Right renal cortex interstitium (tissue), 3 donors: Measurements from ENCODE around the gene WAC. TPM values are rescaled to one million over a fixed set of nuclear protein-coding genes. Genes with fewer than 3 reads are reported as not detected.
A peak's percentile ranks its signal among the peaks of the same experiment; 100 is the strongest.
"Not testable (repeated sequence)": the region's sequence is repeated elsewhere in the genome, so short reads cannot be mapped to it uniquely, and the experiment has no call there.

Experiments
- DNase-seq, 3 donors: peaks; one replicate each; pipeline ENCODE4 v3.0.0-alpha.2; 2013; ENCODE audit warnings: low read depth in 3 of 3, low spot score in 2 of 3
- polyA plus RNA-seq, 3 donors: library from polyadenylated mRNA; unstranded; fragments of 120-200 nt; gene quantifications; one replicate each; pipeline ENCODE4 v1.2.1, GENCODE V29; 2013; ENCODE audit not compliant: insufficient read length in 3 of 3

Gene WAC
- polyA plus RNA-seq, 3 donors, result 153 to 169 (median 158) TPM

DNA sequence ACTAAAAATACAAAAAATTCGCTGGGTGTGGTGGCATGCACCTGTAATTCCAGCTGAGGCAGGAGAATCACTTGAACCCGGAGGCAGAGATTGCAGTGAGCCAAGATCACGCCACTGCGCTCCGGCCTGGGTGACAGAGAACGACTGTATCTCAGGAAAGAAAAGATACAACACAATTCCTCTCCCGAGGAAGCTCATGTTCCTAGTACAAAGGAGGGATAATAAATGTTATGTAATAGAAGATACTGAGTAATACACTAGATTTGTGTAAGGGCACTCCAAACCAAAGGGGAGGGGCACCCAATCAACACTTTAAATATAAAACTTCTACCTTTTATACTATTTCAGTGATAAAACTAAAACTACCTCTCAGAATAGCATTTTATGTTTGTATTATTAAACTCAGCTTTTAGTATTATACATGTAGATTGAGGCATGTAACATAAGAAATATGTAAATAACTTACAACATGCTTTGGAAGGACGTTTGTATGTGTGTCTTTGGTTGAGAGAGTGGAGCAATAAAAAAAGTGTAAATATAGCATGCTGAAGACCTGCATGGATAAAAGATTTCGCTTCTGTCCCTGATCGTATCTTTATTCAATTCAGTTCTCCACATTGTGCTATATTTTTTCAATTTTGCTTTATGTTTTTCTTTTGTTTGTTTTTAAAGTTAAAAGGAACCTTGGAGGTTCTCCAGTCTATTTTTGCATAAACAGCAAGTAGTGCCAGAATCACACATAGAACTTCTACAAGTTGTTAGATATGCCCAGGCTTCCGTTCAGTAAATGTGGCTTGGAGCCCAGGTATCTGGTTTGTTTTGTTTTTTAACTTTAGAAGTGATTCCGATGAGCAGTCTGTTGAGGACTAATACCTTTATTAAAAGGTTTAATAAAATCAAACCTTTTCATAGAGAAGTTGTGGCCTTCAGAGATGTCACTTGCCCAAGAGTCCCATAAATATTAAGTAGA lies 71.9 kb downstream of the WAC start:
- DNase-seq, result no peak

DNA sequence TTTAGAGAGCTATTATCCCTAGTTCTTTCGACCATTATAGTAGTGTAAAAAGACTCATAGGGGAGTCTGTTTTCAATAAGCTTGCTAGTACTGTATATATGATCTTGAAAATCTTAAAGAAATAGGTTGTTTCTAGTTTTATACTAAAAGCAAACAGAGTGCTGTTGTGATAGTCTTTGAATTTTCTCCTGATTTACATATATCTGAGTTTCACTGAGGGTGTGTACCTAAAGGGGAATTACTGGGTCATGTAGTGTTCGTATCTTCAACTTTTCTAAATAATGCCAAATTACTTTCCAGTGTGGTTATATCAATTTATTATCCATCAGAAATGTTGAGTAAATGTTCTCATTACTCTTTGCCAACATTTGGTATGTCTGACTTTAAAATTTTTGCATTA lies 73.7 kb downstream of the WAC start:
- DNase-seq, result no peak

DNA sequence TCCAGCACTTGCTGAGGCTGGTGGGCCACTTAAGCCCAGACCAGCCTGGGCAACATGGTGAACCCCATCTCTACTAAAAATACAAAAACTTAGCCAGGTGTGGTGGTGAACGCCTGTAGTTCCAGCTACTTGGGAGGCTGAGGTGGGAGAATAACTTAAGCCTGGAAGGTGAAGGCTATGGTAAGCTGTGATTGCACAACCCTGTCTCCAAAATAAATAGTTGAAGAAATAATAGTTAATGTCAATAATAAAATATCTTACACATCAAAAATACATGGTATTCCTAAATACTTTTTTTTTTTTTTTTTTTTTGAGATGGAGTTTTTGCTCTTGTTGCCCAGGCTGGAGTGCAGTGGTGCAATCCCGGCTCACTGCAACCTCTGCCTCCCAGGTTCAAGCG lies 76.7 kb downstream of the WAC start:
- not testable (repeated sequence) for DNase-seq

DNA sequence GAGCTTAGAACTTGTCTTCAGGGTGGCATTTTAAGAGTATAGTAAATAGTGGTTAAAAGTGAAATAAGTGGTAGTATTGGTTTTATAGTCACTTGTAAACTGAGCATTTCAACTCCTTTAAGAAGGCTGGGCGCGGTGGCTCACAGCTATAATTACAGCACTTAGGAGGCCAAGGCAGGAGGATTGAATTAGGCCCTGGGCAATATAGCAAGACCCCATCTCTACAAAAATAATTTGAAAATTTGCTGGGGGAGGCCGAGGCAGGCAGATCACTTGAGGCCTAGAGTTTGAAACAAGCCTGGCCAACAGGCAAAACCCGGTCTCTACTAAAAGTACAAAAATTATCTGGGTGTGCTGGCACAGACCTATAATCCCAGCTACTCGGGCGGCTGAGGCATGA lies 80.0 kb downstream of the WAC start:
- DNase-seq, result no peak

DNA sequence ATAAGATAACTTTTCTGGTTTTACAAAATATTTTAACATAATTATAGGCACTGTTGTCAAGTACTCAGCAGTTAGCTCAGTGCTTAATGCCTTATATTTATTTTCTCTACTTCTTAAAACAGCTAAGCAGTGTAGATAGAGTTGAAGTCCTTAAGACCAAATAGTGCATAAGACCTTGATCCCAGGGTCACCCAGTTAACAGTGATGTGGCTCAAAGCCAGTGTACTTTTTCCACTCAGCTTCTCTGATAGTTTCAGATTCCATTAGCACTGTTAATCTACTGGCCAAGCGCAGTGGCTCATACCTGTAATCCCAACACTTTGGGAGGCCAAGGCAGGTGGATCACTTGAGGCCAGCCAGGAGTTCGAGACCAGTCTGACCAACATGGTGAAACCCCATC lies 83.6 kb downstream of the WAC start:
- DNase-seq, result no peak

DNA sequence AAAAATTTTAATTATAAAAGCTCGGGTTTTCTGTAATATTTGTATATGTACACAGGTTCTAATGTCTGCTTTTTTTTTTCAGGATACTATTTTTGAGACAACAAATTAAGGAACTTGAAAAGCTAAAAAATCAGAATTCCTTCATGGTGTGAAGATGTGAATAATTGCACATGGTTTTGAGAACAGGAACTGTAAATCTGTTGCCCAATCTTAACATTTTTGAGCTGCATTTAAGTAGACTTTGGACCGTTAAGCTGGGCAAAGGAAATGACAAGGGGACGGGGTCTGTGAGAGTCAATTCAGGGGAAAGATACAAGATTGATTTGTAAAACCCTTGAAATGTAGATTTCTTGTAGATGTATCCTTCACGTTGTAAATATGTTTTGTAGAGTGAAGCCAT lies 86.5 kb downstream of the WAC start:
- DNase-seq, result no peak

DNA sequence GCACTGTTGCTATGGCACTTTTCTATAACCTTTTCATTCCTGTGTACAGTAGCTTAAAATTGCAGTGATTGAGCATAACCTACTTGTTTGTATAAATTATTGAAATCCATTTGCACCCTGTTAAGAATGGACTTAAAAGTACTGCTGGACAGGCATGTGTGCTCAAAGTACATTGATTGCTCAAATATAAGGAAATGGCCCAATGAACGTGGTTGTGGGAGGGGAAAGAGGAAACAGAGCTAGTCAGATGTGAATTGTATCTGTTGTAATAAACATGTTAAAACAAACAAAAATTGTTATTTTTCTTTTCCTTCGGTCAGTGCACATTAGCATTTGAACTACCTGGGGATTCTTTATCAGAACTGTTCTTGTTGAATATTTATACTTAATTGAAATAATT lies 87.3 kb downstream of the WAC start:
- no peak for DNase-seq

DNA sequence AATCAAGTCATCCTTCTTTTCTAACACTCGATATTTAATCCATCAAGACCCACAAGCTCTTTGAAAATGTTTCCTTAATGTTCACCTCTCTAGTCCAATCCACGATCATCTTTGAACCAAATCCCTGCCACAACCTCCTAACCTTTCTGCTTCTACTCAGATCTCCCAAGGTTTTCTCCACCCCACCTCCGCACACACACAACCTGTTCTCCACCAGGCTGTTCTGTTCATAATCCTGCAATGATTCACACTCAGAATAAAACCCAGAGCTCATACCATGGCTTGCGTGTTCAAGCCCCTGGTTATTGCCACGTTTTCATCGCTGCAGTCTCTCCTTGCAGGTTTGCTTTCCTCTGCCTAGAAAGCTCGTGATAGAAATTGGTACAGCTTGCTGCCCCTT lies 90.6 kb downstream of the WAC start:
- no peak for DNase-seq

DNA sequence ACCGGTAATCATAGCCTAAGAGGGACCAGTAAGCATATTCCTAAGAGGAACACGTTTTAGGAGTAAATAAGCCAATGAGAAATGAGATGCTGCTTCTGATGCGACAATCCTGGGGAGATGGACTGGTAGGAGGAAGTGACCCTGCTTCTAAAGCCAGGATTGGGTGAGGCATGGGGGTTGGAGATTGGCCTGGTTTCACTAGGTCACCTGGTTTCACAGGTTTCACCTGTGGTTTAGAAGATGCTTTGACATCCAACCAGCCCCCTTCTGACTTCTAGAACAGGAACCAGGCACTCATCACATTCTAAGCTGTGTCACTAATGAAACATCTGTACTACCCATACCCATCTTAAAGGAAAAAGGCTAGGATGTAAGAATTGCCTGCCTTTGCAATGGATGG lies 91.4 kb downstream of the WAC start:
- no peak for DNase-seq

DNA sequence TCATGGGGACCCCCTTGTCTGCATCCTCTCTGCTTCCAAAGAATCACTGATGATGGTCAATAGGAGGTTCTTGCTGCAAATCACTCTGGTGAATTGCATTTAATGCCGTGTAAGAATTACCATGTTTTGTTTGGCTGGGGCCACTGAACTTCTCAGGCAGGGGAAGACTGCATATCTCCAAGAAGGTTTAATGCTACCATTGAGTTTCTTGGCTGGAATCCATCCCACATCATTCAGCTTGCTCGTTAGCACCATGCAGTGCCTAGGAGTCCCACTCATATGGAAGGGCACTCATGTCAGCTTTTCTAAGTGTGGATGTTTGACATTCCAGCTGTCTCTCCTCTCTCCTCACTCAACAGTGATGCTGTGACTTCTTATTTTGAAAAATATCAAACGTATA lies 94.2 kb downstream of the WAC start:
- no peak for DNase-seq

DNA sequence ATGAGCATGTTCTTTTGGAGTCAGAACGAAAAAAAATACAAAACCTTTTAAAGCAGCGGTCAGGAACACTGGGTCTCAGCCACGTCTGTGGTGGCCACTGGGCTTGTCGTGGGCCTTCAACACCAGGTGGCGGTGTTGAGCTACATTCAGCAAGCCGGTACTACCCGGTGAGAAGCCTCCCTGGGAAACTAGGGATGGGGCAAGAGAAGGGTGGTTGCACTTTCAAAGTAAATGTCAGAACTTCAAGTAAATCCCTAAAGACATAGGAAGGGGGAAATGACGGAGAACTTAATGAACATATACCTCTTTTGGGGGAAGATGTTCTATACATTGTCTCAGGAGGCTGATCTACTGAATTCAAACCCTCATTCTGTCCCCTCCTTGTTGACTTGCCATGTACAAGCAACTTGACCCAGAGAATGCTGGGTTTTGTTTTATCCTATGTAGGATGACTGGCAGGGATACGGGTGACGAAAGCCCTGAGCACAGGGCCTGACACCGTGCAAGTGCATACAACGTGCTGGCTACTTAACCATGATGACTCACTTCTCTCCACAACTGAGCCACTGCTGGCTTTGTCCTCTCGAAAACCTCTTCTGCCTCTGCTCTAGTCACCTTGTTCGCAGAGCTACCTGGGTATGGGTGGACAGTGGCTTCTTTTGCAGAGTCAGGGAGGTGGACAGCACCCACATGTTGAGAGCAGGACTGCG lies 95.4 kb downstream of the WAC start:
- DNase-seq, result peak; percentile 47 to 68 (median 67)

DNA sequence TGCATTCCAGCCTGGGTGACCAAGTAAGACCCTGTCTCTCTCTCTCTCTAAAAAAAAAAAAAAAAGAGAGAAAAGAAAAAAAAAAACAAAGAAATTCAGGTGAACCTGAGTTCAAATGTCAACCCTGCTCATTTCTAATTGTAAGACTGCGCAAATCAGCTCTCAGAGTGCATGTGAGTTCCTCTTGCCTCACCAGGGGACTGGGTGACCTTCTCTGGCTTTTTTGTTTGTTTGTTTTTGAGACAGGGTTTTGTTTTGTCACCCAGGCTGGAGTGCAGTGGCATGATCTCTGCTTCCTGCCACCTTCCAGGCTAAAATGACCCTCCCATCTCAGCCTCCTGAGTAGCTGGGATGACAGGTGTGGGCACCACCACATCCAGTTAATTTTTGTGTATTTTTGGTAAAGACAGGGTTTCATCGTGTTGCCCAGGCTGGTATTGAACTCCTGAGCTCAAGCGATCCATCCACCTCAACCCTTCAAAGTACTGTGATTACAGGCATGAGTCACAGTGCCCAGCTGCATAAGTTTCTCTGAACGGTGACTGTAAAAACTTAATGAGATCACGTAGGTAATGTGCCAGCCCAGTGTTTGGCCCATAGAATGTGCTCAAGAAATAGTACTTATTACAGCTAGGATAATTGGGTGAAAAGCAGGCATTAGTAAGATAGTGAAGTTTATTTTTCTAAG lies 99.1 kb downstream of the WAC start:
- no peak for DNase-seq

DNA sequence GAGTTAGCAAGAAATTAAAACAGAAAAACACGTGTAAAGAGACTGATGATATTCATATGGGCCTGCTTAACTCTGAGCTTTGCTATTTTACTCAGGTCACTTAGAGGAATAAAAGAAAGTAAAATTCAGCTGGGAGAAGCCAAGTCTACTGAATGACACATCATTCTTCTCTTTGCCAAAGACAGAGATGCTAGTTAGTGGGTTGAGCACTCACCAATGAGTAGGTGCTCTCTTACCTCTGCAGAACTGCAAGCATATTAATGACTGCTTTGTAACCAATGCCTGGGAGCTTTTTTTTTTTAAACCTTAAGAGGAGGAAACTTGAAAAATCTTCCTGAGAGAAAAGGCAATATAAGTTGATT lies 99.6 kb downstream of the WAC start:
- DNase-seq, result no peak

DNA sequence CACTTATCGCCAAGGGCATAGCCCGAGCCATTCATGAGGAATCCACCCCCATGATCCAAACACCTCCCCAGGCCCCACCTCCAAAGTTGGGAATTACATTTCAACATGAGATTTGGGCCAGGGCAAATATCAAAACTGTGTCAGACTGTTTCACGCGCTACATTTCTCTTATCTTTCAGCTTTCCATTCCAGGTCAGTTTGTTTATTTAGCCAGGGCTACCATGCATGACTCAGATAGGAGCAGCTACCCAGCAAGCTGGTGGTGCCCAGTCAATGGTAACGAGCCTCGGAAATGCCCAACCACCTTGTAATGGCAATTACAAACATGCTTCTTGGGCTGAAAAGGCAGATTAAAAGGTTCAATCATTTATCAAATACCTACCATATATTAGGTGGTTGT lies 100.8 kb downstream of the WAC start:
- DNase-seq, result no peak

DNA sequence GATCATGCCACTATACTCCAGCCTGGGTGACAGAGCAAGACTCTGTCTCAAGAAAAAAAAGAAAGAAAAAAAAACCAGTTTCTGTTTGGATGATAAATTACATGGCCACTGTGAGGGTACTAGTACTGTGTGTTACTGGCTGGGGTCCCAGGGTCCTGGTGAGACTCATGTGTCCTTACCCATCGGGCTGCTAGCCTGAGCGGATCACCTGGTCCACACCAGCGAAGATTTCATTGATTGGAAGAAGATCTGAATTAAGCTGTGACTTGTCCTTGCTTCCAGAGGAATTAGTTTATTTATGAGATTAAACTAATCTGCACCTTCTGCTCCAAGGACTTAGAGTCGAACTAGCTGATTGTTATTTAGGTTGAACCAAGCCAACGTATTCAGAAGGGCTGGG lies 104.4 kb downstream of the WAC start:
- DNase-seq, result no peak

DNA sequence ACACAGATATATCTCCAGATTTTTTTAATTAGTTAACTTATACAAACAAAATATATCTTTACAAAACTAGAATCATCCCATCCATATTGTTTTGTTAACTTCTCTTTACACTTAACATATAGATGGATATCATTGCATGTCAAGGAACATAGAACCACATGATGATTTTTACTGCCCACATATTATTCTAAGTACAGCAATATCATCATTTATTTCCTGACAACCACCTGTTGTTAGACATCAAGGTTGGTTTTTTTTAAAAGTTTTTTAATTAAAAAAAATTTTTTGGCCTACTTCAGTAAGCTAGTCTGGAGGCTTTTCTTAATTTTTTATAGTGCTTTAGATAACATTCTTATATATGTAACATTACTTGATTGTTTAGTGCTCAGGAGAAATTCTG lies 105.5 kb downstream of the WAC start:
- no peak for DNase-seq

DNA sequence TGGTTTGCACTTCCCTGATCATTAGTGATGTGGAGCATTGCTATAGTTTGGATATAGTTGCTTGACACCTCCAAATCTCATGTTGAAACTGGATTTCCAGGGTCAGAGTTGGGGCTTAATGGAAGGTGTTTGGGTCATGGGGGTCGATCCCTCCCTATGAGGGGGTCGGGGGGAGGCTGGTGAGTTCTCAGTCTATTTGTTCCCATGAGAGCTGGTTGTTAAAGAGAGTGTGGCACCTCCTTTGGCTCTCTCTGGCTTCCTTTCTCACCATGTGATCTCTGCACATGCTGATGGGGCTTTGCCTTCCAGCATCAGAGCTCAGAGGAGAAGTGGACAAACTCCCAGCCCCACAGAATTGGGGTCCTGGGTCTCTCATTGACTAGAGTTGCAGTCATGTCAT lies 107.6 kb downstream of the WAC start:
- no peak for DNase-seq

DNA sequence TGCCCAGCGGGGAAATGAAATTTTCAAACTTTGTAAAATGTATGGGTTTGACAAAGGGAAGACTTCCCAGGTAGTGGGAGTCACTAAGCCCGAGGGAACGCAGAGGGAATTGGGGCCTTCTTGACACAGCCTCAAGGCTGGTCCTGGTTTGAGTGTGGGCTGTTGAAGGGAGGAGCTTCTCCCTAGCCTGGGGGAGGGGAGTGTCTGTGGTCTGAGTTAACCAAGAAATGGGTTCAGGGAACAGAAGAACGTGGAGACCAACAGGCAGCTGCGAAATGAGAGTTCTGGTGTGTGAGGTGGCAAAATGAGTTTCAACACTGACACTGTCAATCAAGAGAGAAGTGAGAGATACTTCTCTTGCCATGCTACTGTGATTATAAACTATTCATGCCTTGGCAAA lies 111.7 kb downstream of the WAC start:
- no peak for DNase-seq

DNA sequence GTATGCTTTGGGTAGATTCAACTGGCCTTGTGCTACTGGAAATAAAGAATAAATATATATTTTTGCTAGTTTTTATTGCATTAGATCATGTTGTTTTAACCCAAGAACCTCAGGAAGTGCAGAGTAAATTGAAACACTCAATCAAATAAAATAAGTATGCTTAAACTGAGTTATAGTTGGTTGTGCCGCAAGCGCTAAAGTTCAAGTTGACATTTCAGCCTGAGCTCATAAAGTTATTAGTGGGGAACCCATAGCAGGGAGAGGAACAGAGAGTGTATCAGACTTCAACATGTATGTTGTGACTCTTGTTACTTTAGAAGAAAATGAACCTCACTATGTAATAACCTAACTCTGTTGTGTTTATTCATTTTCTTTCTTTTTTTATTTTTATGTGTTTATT lies 119.2 kb downstream of the WAC start:
- DNase-seq, result no peak

DNA sequence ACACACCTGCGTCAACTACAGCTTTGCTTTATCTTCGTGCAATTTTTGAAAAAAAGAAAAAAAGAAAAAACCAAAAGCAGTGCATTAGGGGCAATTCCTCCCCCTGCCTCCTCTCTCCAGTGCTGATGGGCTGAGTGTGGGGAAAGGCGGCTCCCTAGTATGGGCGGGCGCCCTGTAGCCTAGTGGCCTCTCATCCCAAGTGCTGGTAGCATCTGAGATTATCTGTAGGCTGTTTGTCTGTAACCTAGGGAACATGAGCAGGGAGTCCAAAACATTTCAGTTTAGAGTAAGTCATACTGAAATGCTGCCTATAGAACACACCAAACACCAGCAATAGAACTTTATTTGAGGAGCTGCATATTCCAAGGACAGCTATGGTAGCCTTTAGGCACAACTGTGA lies 119.8 kb downstream of the WAC start:
- no peak for DNase-seq

DNA sequence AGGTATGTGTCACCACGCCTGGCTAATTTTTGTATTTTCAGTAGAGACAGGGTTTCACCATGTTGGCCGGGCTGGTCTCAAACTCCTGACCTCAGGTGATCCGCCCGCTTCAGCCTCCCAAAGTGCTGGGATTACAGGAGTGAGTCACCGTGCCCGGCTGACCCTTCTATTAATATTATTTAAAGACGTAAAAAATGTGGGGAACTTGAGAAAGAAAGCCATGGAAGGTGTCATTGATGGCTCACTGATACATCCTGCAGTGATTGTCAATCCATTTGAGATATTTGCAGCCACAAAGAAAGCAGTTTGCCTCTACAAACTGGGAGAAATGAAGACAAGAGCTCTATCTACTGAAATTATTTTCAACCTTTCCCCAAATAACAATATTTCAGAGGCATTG lies 125.9 kb downstream of the WAC start:
- not testable (repeated sequence) for DNase-seq

DNA sequence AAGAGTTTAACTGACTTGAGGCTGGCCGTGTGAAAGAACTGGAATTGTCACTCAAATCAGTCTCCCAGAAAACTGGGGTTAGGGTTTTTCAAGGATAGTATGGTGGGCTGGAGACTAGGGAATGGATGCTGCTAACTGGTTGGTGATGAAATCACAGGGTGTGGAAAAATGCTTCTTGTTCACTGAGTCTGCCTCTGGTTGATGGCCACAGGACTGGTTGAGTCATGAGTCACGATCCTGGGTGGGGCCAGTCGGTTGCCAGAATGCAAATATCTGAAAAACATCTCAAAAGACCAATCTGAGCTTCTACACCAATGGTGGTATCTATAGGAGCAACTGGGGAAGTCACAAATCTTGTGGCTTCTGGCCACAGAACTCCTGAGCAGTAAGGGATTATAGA lies 128.1 kb downstream of the WAC start:
- no peak for DNase-seq
